Calu3 (cell line): ENCODE results near the gene ELAC2. TPM values are rescaled to one million over a fixed set of nuclear protein-coding genes. Genes with fewer than 3 reads are reported as not detected.

Experiments used
- BruUV-seq: library from RNA; stranded (reverse); fragments of 400-500 nt; replicated peaks from 2 replicates; lab custom pipeline; 2021; lab: Mats Ljungman, UMichigan
- CTCF ChIA-PET: fragments of 300-600 bp; sonication (Branson Sonifier 250); formaldehyde crosslinking; loops from one replicate; lab custom pipeline; 2022; ENCODE audit warnings: antibody characterized with exemption; lab: Charles Lee
- DNase-seq: peaks from one replicate; pipeline ENCODE4 v3.0.0; 2022
- H3K27ac Mint-ChIP-seq: one replicate; pipeline ENCODE4 v1.8.0; 2022; ENCODE audit warnings: mixed read lengths; ENCODE audit not compliant: unreplicated experiment
- H3K27me3 Mint-ChIP-seq: one replicate; pipeline ENCODE4 v1.8.0; 2022; ENCODE audit warnings: mixed read lengths; ENCODE audit not compliant: unreplicated experiment
- H3K36me3 Mint-ChIP-seq: one replicate; pipeline ENCODE4 v1.8.0; 2022; ENCODE audit warnings: mild to moderate bottlenecking, moderate library complexity, mixed read lengths; ENCODE audit not compliant: insufficient read depth, unreplicated experiment
- H3K4me1 Mint-ChIP-seq: one replicate; pipeline ENCODE4 v1.8.0; 2022; ENCODE audit warnings: mild to moderate bottlenecking, low read depth, mixed read lengths; ENCODE audit not compliant: unreplicated experiment
- H3K4me3 Mint-ChIP-seq: one replicate; pipeline ENCODE4 v1.8.0; 2022; ENCODE audit warnings: mild to moderate bottlenecking, low read depth, moderate library complexity, mixed read lengths; ENCODE audit not compliant: unreplicated experiment
- H3K9me3 Mint-ChIP-seq: one replicate; pipeline ENCODE4 v1.8.0; 2022; ENCODE audit warnings: low read depth, mixed read lengths; ENCODE audit not compliant: unreplicated experiment
- CTCF ChIP-seq: fragments of 200-600 bp; IDR thresholded peaks from one replicate; pipeline ENCODE4 v1.8.0; 2022; ENCODE audit warnings: antibody characterized with exemption; ENCODE audit not compliant: unreplicated experiment
- intact Hi-C: fragments of 100-400 bp; cut with micrococcal nuclease; formaldehyde crosslinking; loops from one replicate; pipeline ENCODE4 v1.10.0; 2022; ENCODE audit not compliant: unreplicated experiment
- total RNA-seq: library from RNA; stranded (reverse); gene quantifications from 2 replicates; pipeline ENCODE4 v1.2.3, GENCODE V29; 2022

ELAC2 gene
- total RNA-seq, 1 experiment from 2014 or later = 39.8 TPM

GRCh38 chr17:12990926-12991325 is 26.9 kb downstream of the ELAC2 start:
- TF ChIP-seq CTCF = no peak

GRCh38 chr17:12990041-12990808 is 27.6 kb downstream of the ELAC2 start:
- no peaks in the 10 kb centered on the region for H3K27me3 Mint-ChIP-seq
- no peak for TF ChIP-seq CTCF
- H3K27ac Mint-ChIP-seq = no peak overlapping the region
- peaks cover 28% of the 10 kb centered on the region for H3K36me3 Mint-ChIP-seq
- CTCF ChIA-PET = no interaction called here
- H3K4me3 Mint-ChIP-seq = no peak overlapping the region
- no peaks in the 10 kb centered on the region for H3K9me3 Mint-ChIP-seq
- DNase-seq = no peak
- intact Hi-C loops = no loop called here
- no peaks in the 10 kb centered on the region for H3K4me1 Mint-ChIP-seq
- BruUV-seq = no TSS peak

More at GRCh38 chr17:12990926-12991325, 26.9 kb downstream of the ELAC2 start:
- Mint-ChIP-seq H3K27me3 (no peaks in the 10 kb centered on the region), H3K9me3 (no peaks in the 10 kb centered on the region), H3K36me3 (peaks cover 30% of the 10 kb centered on the region), H3K4me1 (no peaks in the 10 kb centered on the region), H3K27ac (no peak overlapping the region), H3K4me3 (no peak overlapping the region)
- CTCF ChIA-PET = no interaction called here
- intact Hi-C loops = no loop called here
- BruUV-seq = no TSS peak
- no peak for DNase-seq

GRCh38 chr17:12987120-12987519 is 30.7 kb downstream of the ELAC2 start:
- no TSS peak for BruUV-seq
- intact Hi-C loops = no loop called here
- Mint-ChIP-seq H3K4me3 (no peak overlapping the region), H3K27ac (no peak overlapping the region), H3K36me3 (peaks cover 16% of the 10 kb centered on the region), H3K4me1 (no peaks in the 10 kb centered on the region), H3K27me3 (no peaks in the 10 kb centered on the region), H3K9me3 (no peaks in the 10 kb centered on the region)
- DNase-seq = no peak
- CTCF ChIA-PET = no interaction called here
- TF ChIP-seq CTCF = no peak

GRCh38 chr17:12985431-12986293 is 32.2 kb downstream of the ELAC2 start:
- Mint-ChIP-seq H3K4me3 (no peak overlapping the region), H3K4me1 (no peaks in the 10 kb centered on the region), H3K9me3 (no peaks in the 10 kb centered on the region), H3K36me3 (peaks cover 16% of the 10 kb centered on the region), H3K27me3 (no peaks in the 10 kb centered on the region), H3K27ac (no peak overlapping the region)
- intact Hi-C loops = no loop called here
- BruUV-seq = no TSS peak
- DNase-seq = no peak
- CTCF ChIA-PET = no interaction called here
- TF ChIP-seq CTCF = no peak
